HG02943 (cell line): ENCODE measurements around the gene MPO.

Experiments used
- ATAC-seq: cut with Tn5 transposase; IDR thresholded peaks from one replicate; pipeline ENCODE4 v1.9.1; 2021; ENCODE audit warnings: mild to moderate bottlenecking, low read depth, moderate library complexity; ENCODE audit not compliant: unreplicated experiment

Gene MPO

GRCh38 chr17:58307468-58308172, 26.9 kb upstream of the MPO start:
- ATAC-seq, result no peak

- ATAC-seq, result no peak
Observed at GRCh38 chr17:58306131-58306951, 25.6 kb upstream of the MPO start.

- no peak for ATAC-seq
Observed at GRCh38 chr17:58305626-58306025, 24.9 kb upstream of the MPO start.

GRCh38 chr17:58304750-58305486, 24.2 kb upstream of the MPO start:
- ATAC-seq, result no peak

GRCh38 chr17:58303971-58304749, 23.4 kb upstream of the MPO start:
- ATAC-seq, result no peak

GRCh38 chr17:58302919-58303585, 22.3 kb upstream of the MPO start:
- ATAC-seq, result no peak

GRCh38 chr17:58302171-58302918, 21.6 kb upstream of the MPO start:
- no peak for ATAC-seq

- ATAC-seq, result no peak
Observed at GRCh38 chr17:58301504-58302150, 20.9 kb upstream of the MPO start.

GRCh38 chr17:58300336-58300735, 19.6 kb upstream of the MPO start:
- ATAC-seq, result no peak

GRCh38 chr17:58294034-58294433, 13.3 kb upstream of the MPO start:
- no peak for ATAC-seq

- no peak for ATAC-seq
Observed at GRCh38 chr17:58291246-58291645, 10.5 kb upstream of the MPO start.

- ATAC-seq, result no peak
Observed at GRCh38 chr17:58289869-58290268, 9.1 kb upstream of the MPO start.

GRCh38 chr17:58285422-58285810, 4.7 kb upstream of the MPO start:
- ATAC-seq, result no peak

- ATAC-seq, result no peak
Observed at GRCh38 chr17:58284613-58285421, 4.1 kb upstream of the MPO start.

- no peak for ATAC-seq
Observed at GRCh38 chr17:58283674-58284612, 3.2 kb upstream of the MPO start.

GRCh38 chr17:58282442-58282841, 1.7 kb upstream of the MPO start:
- no peak for ATAC-seq

GRCh38 chr17:58281511-58282011, 826 bp upstream of the MPO start:
- no peak for ATAC-seq
